T-helper 1 cell treated with Interleukin-12 subunit alpha and Interleukin-12 subunit beta and Interleukin-4 antibody, amounts not matched to agents 30 ng/mL and 1 ng/mL, for 36 hours (primary cell): ENCODE results near the gene PCMT1. TPM values are rescaled to one million over a fixed set of nuclear protein-coding genes. Genes with fewer than 3 reads are reported as not detected.
"Not testable (repeated sequence)": the region's sequence is repeated elsewhere in the genome, so short reads cannot be mapped to it uniquely, and the experiment has no call there.

ENCODE experiments used
- intact Hi-C: fragments of 100-400 bp; cut with micrococcal nuclease; formaldehyde crosslinking; loops from one replicate; pipeline ENCODE4 v1.15.1; 2024
- total RNA-seq: library from RNA; stranded (reverse); gene quantifications from 2 replicates; pipeline ENCODE4 v1.2.3, GENCODE V29; 2022

Gene PCMT1
- total RNA-seq, 1 donor from 2014 or later = 85.9 TPM

GRCh38 chr6:149813351-149813750 lies 63.8 kb downstream of the PCMT1 start:
- intact Hi-C loops = no loop called here

- intact Hi-C loops = no loop called here
These were observed 66.2 kb downstream of the PCMT1 start for GRCh38 chr6:149815788-149816187.

GRCh38 chr6:149820506-149820905 lies 71.0 kb downstream of the PCMT1 start:
- intact Hi-C loops = no loop called here

- intact Hi-C loops = no loop called here
These were observed 72.0 kb downstream of the PCMT1 start for GRCh38 chr6:149821492-149821891.

- intact Hi-C loops = loop anchor here (1.0 kb wide), 1 partner anchor 99 kb away; no protein-coding TSS in a partner anchor
These were observed 73.5 kb downstream of the PCMT1 start for GRCh38 chr6:149823013-149823412.

- intact Hi-C loops = no loop called here
These were observed 75.8 kb downstream of the PCMT1 start for GRCh38 chr6:149825292-149825691.

- intact Hi-C loops = no loop called here
These were observed 81.3 kb downstream of the PCMT1 start for GRCh38 chr6:149830731-149831307.

- intact Hi-C loops = no loop called here
These were observed 81.8 kb downstream of the PCMT1 start for GRCh38 chr6:149831308-149831820.

- intact Hi-C loops = loop anchor here (1.0 kb wide), 5 partner anchors 32 to 184 kb away; partner anchors contain the start of gene LATS1
These were observed 84.1 kb downstream of the PCMT1 start for GRCh38 chr6:149833651-149834050.

- intact Hi-C loops = loop anchor here (1.0 kb wide), 5 partner anchors 31 to 183 kb away; partner anchors contain the start of gene LATS1
These were observed 85.3 kb downstream of the PCMT1 start for GRCh38 chr6:149834513-149835481.

- intact Hi-C loops = loop anchor here (1.0 kb wide), 2 partner anchors 25 to 86 kb away; no protein-coding TSS in a partner anchor
These were observed 91.0 kb downstream of the PCMT1 start for GRCh38 chr6:149840345-149841075.

GRCh38 chr6:149842331-149842730 lies 92.8 kb downstream of the PCMT1 start:
- intact Hi-C loops = no loop called here

GRCh38 chr6:149843051-149843633 lies 93.6 kb downstream of the PCMT1 start:
- intact Hi-C loops = no loop called here

GRCh38 chr6:149844036-149844435 lies 94.5 kb downstream of the PCMT1 start:
- intact Hi-C loops = not testable (repeated sequence)

- intact Hi-C loops = no loop called here
These were observed 94.9 kb downstream of the PCMT1 start for GRCh38 chr6:149844480-149844879.

- intact Hi-C loops = no loop called here
These were observed 96.0 kb downstream of the PCMT1 start for GRCh38 chr6:149845549-149845948.

- intact Hi-C loops = no loop called here
These were observed 96.8 kb downstream of the PCMT1 start for GRCh38 chr6:149846321-149846720.

- intact Hi-C loops = no loop called here
These were observed 98.4 kb downstream of the PCMT1 start for GRCh38 chr6:149847939-149848267.

- intact Hi-C loops = not testable (repeated sequence)
These were observed 98.8 kb downstream of the PCMT1 start for GRCh38 chr6:149848343-149848742.

GRCh38 chr6:149851461-149852110 lies 102.0 kb downstream of the PCMT1 start:
- intact Hi-C loops = loop anchor here (1.0 kb wide), 1 partner anchor 13 kb away; the partner anchor contains the start of gene LRP11
